A549 (cell line): Measurements from ENCODE around the gene SCN2B. TPM values are rescaled to one million over a fixed set of nuclear protein-coding genes. Genes with fewer than 3 reads are reported as not detected.

Experiments
- ATAC-seq, 2 experiments: fragments of 200-7000 bp in 1 of 2; fragments of >200 bp in 1 of 2; cut with Nextera tagmentation in 1 of 2; cut with Tn5 transposase in 1 of 2; 3 replicates each; pipeline versions ENCODE4 v1.8.0 to v1.9.1; 2018 to 2020; ENCODE audit warnings: mild to moderate bottlenecking in 1 of 2, moderate library complexity in 1 of 2
- CTCF ChIA-PET: fragments of 300-600 bp; sonication (Branson Sonifier 250); formaldehyde crosslinking; extraction: SDS; loops from one replicate; lab custom pipeline; 2021; ENCODE audit warnings: antibody characterized with exemption, inconsistent platforms; lab: Yijun Ruan, JAX
- POLR2A ChIA-PET: fragments of 350-600 bp; formaldehyde crosslinking; extraction: SDS; loops from one replicate; lab custom pipeline; 2021; ENCODE audit warnings: antibody characterized with exemption, inconsistent platforms; lab: Yijun Ruan, JAX
- DNase-seq, 2 experiments: peaks; one replicate each; pipeline versions ENCODE4 v3.0.0 to v3.0.0-alpha.2; 2011 to 2016; ENCODE audit warnings: low read depth in 1 of 2, low spot score in 1 of 2
- FAIRE-seq: peaks from 2 replicates; lab custom pipeline; 2011; peaks lifted over from hg19 to GRCh38; lab: Jason Lieb, UNC
- H3K27ac ChIP-seq, 2 experiments: fragments of >200 bp; sonication (Bioruptor Twin); formaldehyde crosslinking; 3 replicates each; pipeline ENCODE4 v1.5.1; 2016 to 2017
- H3K4me1 ChIP-seq: fragments of >200 bp; sonication (Bioruptor Twin); formaldehyde crosslinking; 3 replicates; pipeline ENCODE4 v1.6.1; 2016
- H3K4me2 ChIP-seq: fragments of >200 bp; sonication (Bioruptor Twin); formaldehyde crosslinking; 3 replicates; pipeline ENCODE4 v1.6.1; 2016
- H3K4me3 ChIP-seq: fragments of >200 bp; sonication (Bioruptor Twin); formaldehyde crosslinking; 3 replicates; pipeline ENCODE4 v1.5.1; 2016
- H3K9me3 ChIP-seq: fragments of >200 bp; sonication (Bioruptor Twin); formaldehyde crosslinking; 3 replicates; pipeline ENCODE4 v1.6.1; 2016
- BHLHE40 ChIP-seq: IDR thresholded peaks from 2 replicates; pipeline ENCODE4 v1.6.1; 2012; ENCODE audit warnings: low read depth, low read length, inconsistent platforms
- CHD2 ChIP-seq: fragments of 150-350 bp; IDR thresholded peaks from 2 replicates; pipeline ENCODE4 v1.6.1; 2014; ENCODE audit warnings: low read length; ENCODE audit not compliant: partially characterized antibody
- CHD4 ChIP-seq: fragments of 200-600 bp; sonication (generic); IDR thresholded peaks from 2 replicates; pipeline ENCODE4 v1.6.1; 2016; ENCODE audit warnings: antibody characterized with exemption, mild to moderate bottlenecking, borderline replicate concordance
- EP300 ChIP-seq, 2 experiments: fragments of >200 bp; sonication (Bioruptor Twin); formaldehyde crosslinking; IDR thresholded peaks; 2 replicates in 1 of 2; 3 replicates in 1 of 2; pipeline ENCODE4 v1.6.1; 2016 to 2017
- ESRRA ChIP-seq: fragments of 150-350 bp; IDR thresholded peaks from 2 replicates; pipeline ENCODE4 v1.6.1; 2014; ENCODE audit warnings: mild to moderate bottlenecking, low read length, borderline replicate concordance
- FOSL2 ChIP-seq, 2 experiments: fragments of 450-650 bp in 1 of 2; fragments of >200 bp in 1 of 2; sonication (Bioruptor Twin) in 1 of 2; formaldehyde crosslinking; IDR thresholded peaks; 2 replicates each; pipeline versions ENCODE4 v1.5.0 to v1.6.1; 2016 to 2020; ENCODE audit warnings: mild to moderate bottlenecking in 1 of 2, moderate library complexity in 1 of 2
- HOXB5 ChIP-seq: fragments of 250-450 bp; sonication (Bioruptor Pico); IDR thresholded peaks from 2 replicates; pipeline ENCODE4 v1.5.0; 2020; ENCODE audit warnings: mild to moderate bottlenecking, moderate library complexity
- JUN ChIP-seq, 2 experiments: fragments of >200 bp; sonication (Bioruptor Twin); formaldehyde crosslinking; IDR thresholded peaks; 2 replicates in 1 of 2; 3 replicates in 1 of 2; pipeline ENCODE4 v1.6.1; 2016 to 2017
- MYC ChIP-seq: IDR thresholded peaks from 2 replicates; pipeline ENCODE4 v1.6.1; 2012; ENCODE audit warnings: mild to moderate bottlenecking, inconsistent platforms, low read length, improper control_type of control experiment, borderline replicate concordance
- NR3C1 ChIP-seq: fragments of >200 bp; sonication (Bioruptor Twin); formaldehyde crosslinking; IDR thresholded peaks from 3 replicates; pipeline ENCODE4 v1.6.1; 2017
- PBX3 ChIP-seq: IDR thresholded peaks from 2 replicates; pipeline ENCODE4 v1.6.1; 2012
- PHF8 ChIP-seq: fragments of 200-600 bp; sonication (generic); IDR thresholded peaks from 2 replicates; pipeline ENCODE4 v1.6.1; 2016; ENCODE audit warnings: low read depth, mild to moderate bottlenecking, antibody characterized with exemption, moderate library complexity, borderline replicate concordance
- POLR2AphosphoS2 ChIP-seq: conservative IDR thresholded peaks from 2 replicates; pipeline ENCODE4 v1.6.1; 2012; ENCODE audit warnings: low read length, improper control_type of control experiment, inconsistent platforms
- RCOR1 ChIP-seq: fragments of 150-350 bp; IDR thresholded peaks from 2 replicates; pipeline ENCODE4 v1.6.1; 2014; ENCODE audit warnings: antibody characterized with exemption, low read length, low read depth
- REST ChIP-seq: fragments of 200-600 bp; sonication (generic); IDR thresholded peaks from 2 replicates; pipeline ENCODE4 v1.6.1; 2016; ENCODE audit warnings: antibody characterized with exemption, mild to moderate bottlenecking, moderate library complexity
- SREBF2 ChIP-seq: fragments of 450-650 bp; IDR thresholded peaks from 2 replicates; pipeline ENCODE4 v1.6.1; 2014; ENCODE audit warnings: mild to moderate bottlenecking, moderate library complexity
- TP53 ChIP-seq: fragments of 250-450 bp; sonication (Bioruptor Pico); IDR thresholded peaks from 2 replicates; pipeline ENCODE4 v1.5.0; 2021; ENCODE audit warnings: mild to moderate bottlenecking, moderate library complexity
- ZFP36 ChIP-seq: fragments of 450-650 bp; IDR thresholded peaks from 2 replicates; pipeline ENCODE4 v1.6.1; 2014; ENCODE audit warnings: borderline replicate concordance; ENCODE audit not compliant: partially characterized antibody
- ZNF302 ChIP-seq: fragments of 250-450 bp; sonication (Bioruptor Pico); IDR thresholded peaks from 2 replicates; pipeline ENCODE4 v1.9.0; 2021; ENCODE audit warnings: inconsistent platforms, mild to moderate bottlenecking, moderate library complexity
- ZSCAN20 ChIP-seq: fragments of 250-450 bp; sonication (Bioruptor Pico); IDR thresholded peaks from 2 replicates; pipeline ENCODE4 v1.8.0; 2022; ENCODE audit warnings: mild to moderate bottlenecking, moderate library complexity
- WGBS: methylation state at CpG from one replicate; pipeline ENCODE4 v1.1.6; 2017; ENCODE audit errors: missing lambda C conversion rate; 5-methylcytosine and 5-hydroxymethylcytosine counted together
- polyA plus RNA-seq, 4 experiments: library from polyadenylated mRNA; depleted of rRNA in 3 of 4; stranded (reverse); fragments of >200 nt; fragmentation: RNase III in 1 of 4; extraction: RNeasy Plus Mini Kit Qiagen cat#74134 plus additional on column Dnase treatment in 1 of 4; gene quantifications; 2 replicates in 3 of 4; 3 replicates in 1 of 4; pipeline ENCODE4 v1.2.3, GENCODE V29; 2011 to 2017

SCN2B gene
- polyA plus RNA-seq, 2 of the 4 experiments (the other 2 are of a cell fraction), result not detected

GRCh38 chr11:118136801-118137200 is 39.6 kb downstream of the SCN2B start (continued):
- no peak for TF ChIP-seq POLR2AphosphoS2
- no peak for TF ChIP-seq PHF8
- TF ChIP-seq FOSL2 (IDR thresholded peaks at IDR 0.05), result no peak
- TF ChIP-seq FOSL2 (CRISPR knock-in tag; IDR thresholded peaks at IDR 0.05), result no peak

GRCh38 chr11:118136341-118136740 is 40.1 kb downstream of the SCN2B start:
- TF ChIP-seq PHF8 (no peak), TP53 (CRISPR knock-in tag) (no peak), NR3C1 (no peak), CHD2 (no peak), ZFP36 (no peak), REST (no peak), BHLHE40 (no peak), CHD4 (no peak), ZSCAN20 (no peak), SREBF2 (no peak), ZNF302 (no peak), HOXB5 (CRISPR knock-in tag) (no peak), PBX3 (no peak), RCOR1 (no peak), EP300 (IDR thresholded peaks at IDR 0.05) (no peak), POLR2AphosphoS2 (no peak)
- Histone ChIP-seq H3K27ac (no peak overlapping the region), H3K4me3 (no peak overlapping the region), H3K4me2 (no peak overlapping the region), H3K9me3 (no peaks in the 10 kb centered on the region), H3K4me1 (no peaks in the 10 kb centered on the region)
- no peak for DNase-seq
- ATAC-seq, result no peak
- POLR2A ChIA-PET, result no interaction called here
- 0% methylated on average over 1 of the region's 2 CpGs for WGBS
- CTCF ChIA-PET, result interaction anchor here (0.7 to 14.9 kb wide), 2 partner anchors 9 to 32 kb away, joined by 4 to 165 read pairs; no protein-coding TSS in a partner anchor
- FAIRE-seq, result no peak

- TF ChIP-seq ESRRA, result no peak
- TF ChIP-seq MYC, result no peak
- TF ChIP-seq JUN (IDR thresholded peaks at IDR 0.05), result no peak
- FAIRE-seq, result no peak
- Histone ChIP-seq H3K4me1 (no peaks in the 10 kb centered on the region), H3K9me3 (no peaks in the 10 kb centered on the region), H3K4me3 (no peak overlapping the region), H3K4me2 (no peak overlapping the region), H3K27ac (no peak overlapping the region)
- POLR2A ChIA-PET, result no interaction called here
- ATAC-seq, result no peak
- no peak for DNase-seq
- CTCF ChIA-PET, result interaction anchor here (0.7 to 2.6 kb wide), 2 partner anchors 9 kb away, joined by 4 to 15 read pairs; no protein-coding TSS in a partner anchor
- no CpG with 5 or more reads among the region's 5 CpGs for WGBS
Measured at GRCh38 chr11:118135796-118136165, 40.7 kb downstream of the SCN2B start.
